IMR-90 (cell line): ENCODE measurements around the gene MEIS2. TPM values are rescaled to one million over a fixed set of nuclear protein-coding genes. Genes with fewer than 3 reads are reported as not detected.

ENCODE experiments used
- ATAC-seq: fragments of 200-7000 bp; cut with Tn5 transposase; 2 replicates; pipeline ENCODE4 v1.9.1; 2020; ENCODE audit warnings: low read depth, mild to moderate bottlenecking, moderate library complexity
- BruUV-seq: library from RNA; stranded (reverse); fragments of 400-500 nt; replicated peaks from 2 replicates; lab custom pipeline; 2021; lab: Mats Ljungman, UMichigan
- CTCF ChIA-PET: fragments of 300-600 bp; formaldehyde crosslinking; extraction: SDS; loops from one replicate; lab custom pipeline; 2021; ENCODE audit warnings: antibody characterized with exemption; lab: Yijun Ruan, JAX
- POLR2A ChIA-PET: fragments of 300-600 bp; sonication (Branson Sonifier 250); formaldehyde crosslinking; loops from one replicate; lab custom pipeline; 2022; ENCODE audit warnings: antibody characterized with exemption; ENCODE audit not compliant: unreplicated experiment; lab: Charles Lee
- DNase-seq: peaks from one replicate; pipeline ENCODE4 v3.0.0; 2013
- H2AFZ ChIP-seq: replicated peaks from 2 replicates; pipeline ENCODE3; 2013; ENCODE audit warnings: low read length, mild to moderate bottlenecking; ENCODE audit not compliant: poor library complexity
- H2AK5ac ChIP-seq: 2 replicates; pipeline ENCODE4 v1.6.1; 2013; ENCODE audit warnings: low read depth, low read length, inconsistent platforms
- H2AK9ac ChIP-seq: replicated peaks from 2 replicates; pipeline ENCODE3; 2013; ENCODE audit warnings: mild to moderate bottlenecking, low read depth, low read length, moderate library complexity; ENCODE audit not compliant: poor library complexity
- H2BK120ac ChIP-seq: 2 replicates; pipeline ENCODE4 v1.6.1; 2013; ENCODE audit warnings: low read depth, low read length, inconsistent platforms
- H2BK15ac ChIP-seq: 3 replicates; pipeline ENCODE4 v1.6.1; 2013; ENCODE audit warnings: low read depth, low read length, inconsistent platforms
- H2BK20ac ChIP-seq: 2 replicates; pipeline ENCODE4 v1.6.1; 2013; ENCODE audit warnings: low read depth, mild to moderate bottlenecking, inconsistent platforms, low read length, moderate library complexity
- H2BK5ac ChIP-seq: 2 replicates; pipeline ENCODE4 v1.6.1; 2013; ENCODE audit warnings: mild to moderate bottlenecking, low read depth, low read length, inconsistent platforms; ENCODE audit not compliant: poor library complexity, severe bottlenecking
- H3K14ac ChIP-seq: replicated peaks from 2 replicates; pipeline ENCODE4 v1.6.1; 2013; ENCODE audit warnings: low read depth, low read length, inconsistent platforms
- H3K18ac ChIP-seq: 2 replicates; pipeline ENCODE4 v1.6.1; 2013; ENCODE audit warnings: low read depth, low read length, control low read depth
- H3K23ac ChIP-seq: 2 replicates; pipeline ENCODE4 v1.6.1; 2013; ENCODE audit warnings: low read depth, low read length, inconsistent platforms
- H3K27ac ChIP-seq: 2 replicates; pipeline ENCODE4 v1.5.1; 2013; ENCODE audit warnings: mild to moderate bottlenecking, control low read depth, low read length; ENCODE audit not compliant: insufficient read depth
- H3K27me3 ChIP-seq: 2 replicates; pipeline ENCODE4 v1.6.1; 2013; ENCODE audit warnings: low read length; ENCODE audit not compliant: control insufficient read depth, insufficient read depth
- H3K36me3 ChIP-seq: 2 replicates; pipeline ENCODE4 v1.6.1; 2013; ENCODE audit warnings: low read length, mixed read lengths; ENCODE audit not compliant: control insufficient read depth, insufficient read depth
- H3K4ac ChIP-seq: 2 replicates; pipeline ENCODE4 v1.6.1; 2013; ENCODE audit warnings: low read depth, low read length, inconsistent platforms
- H3K4me1 ChIP-seq: 2 replicates; pipeline ENCODE4 v1.6.1; 2013; ENCODE audit warnings: low read length, mixed read lengths; ENCODE audit not compliant: control insufficient read depth, insufficient read depth
- H3K4me2 ChIP-seq: 2 replicates; pipeline ENCODE4 v1.6.1; 2013; ENCODE audit warnings: low read depth, mild to moderate bottlenecking, control low read depth, low read length, moderate library complexity
- H3K4me3 ChIP-seq: 2 replicates; pipeline ENCODE4 v1.5.1; 2013; ENCODE audit warnings: low read depth, mild to moderate bottlenecking, control low read depth, low read length, moderate library complexity; ENCODE audit not compliant: insufficient read depth
- H3K56ac ChIP-seq: 2 replicates; pipeline ENCODE4 v1.6.1; 2013; ENCODE audit warnings: low read length, inconsistent platforms; ENCODE audit not compliant: insufficient read depth; ENCODE audit errors: extremely low read depth
- H3K79me1 ChIP-seq, 2 experiments: 2 replicates each; pipeline ENCODE4 v1.6.1; 2013; ENCODE audit warnings: low read length in 2 of 2, inconsistent platforms in 1 of 2, low read depth in 1 of 2
- H3K9ac ChIP-seq: 2 replicates; pipeline ENCODE4 v1.6.1; 2013; ENCODE audit warnings: low read depth, low read length, control low read depth
- H3K9me1 ChIP-seq: 2 replicates; pipeline ENCODE4 v1.6.1; 2013; ENCODE audit warnings: low read length, inconsistent platforms; ENCODE audit not compliant: insufficient read depth
- H3K9me3 ChIP-seq: 2 replicates; pipeline ENCODE4 v1.6.1; 2013; ENCODE audit warnings: low read length; ENCODE audit not compliant: control insufficient read depth, insufficient read depth
- H4K20me1 ChIP-seq: 2 replicates; pipeline ENCODE4 v1.6.1; 2013; ENCODE audit warnings: low read length, inconsistent platforms; ENCODE audit not compliant: insufficient read depth
- H4K5ac ChIP-seq: 2 replicates; pipeline ENCODE4 v1.6.1; 2013; ENCODE audit warnings: mild to moderate bottlenecking, low read depth, low read length, control low read depth
- H4K8ac ChIP-seq, 2 experiments: 2 replicates each; pipeline ENCODE4 v1.6.1; 2013; ENCODE audit warnings: low read depth in 2 of 2, low read length in 2 of 2, control low read depth in 1 of 2, inconsistent platforms in 1 of 2
- H4K91ac ChIP-seq: 2 replicates; pipeline ENCODE4 v1.6.1; 2013; ENCODE audit warnings: low read depth, low read length, inconsistent platforms; ENCODE audit not compliant: insufficient read depth
- BHLHE40 ChIP-seq: fragments of 150-350 bp; IDR thresholded peaks from 2 replicates; pipeline ENCODE4 v1.6.1; 2016; ENCODE audit warnings: mild to moderate bottlenecking, low read depth, low read length
- CEBPB ChIP-seq: IDR thresholded peaks from 2 replicates; pipeline ENCODE4 v1.6.1; 2012; ENCODE audit warnings: low read depth, low read length, improper control_type of control experiment
- CHD1 ChIP-seq: IDR thresholded peaks from 2 replicates; pipeline ENCODE4 v1.6.1; 2012; ENCODE audit warnings: low read depth, low read length, improper control_type of control experiment
- MAFK ChIP-seq: IDR thresholded peaks from 2 replicates; pipeline ENCODE4 v1.6.1; 2012; ENCODE audit warnings: low read depth, low read length, improper control_type of control experiment
- NFE2L2 ChIP-seq: fragments of 150-350 bp; IDR thresholded peaks from 2 replicates; pipeline ENCODE4 v1.6.1; 2016; ENCODE audit warnings: low read depth, mild to moderate bottlenecking, low read length
- POLR2A ChIP-seq: IDR thresholded peaks from 2 replicates; pipeline ENCODE4 v1.6.1; 2012; ENCODE audit warnings: mild to moderate bottlenecking, low read depth, low read length
- RAD21 ChIP-seq: IDR thresholded peaks from 2 replicates; pipeline ENCODE4 v1.6.1; 2012; ENCODE audit warnings: low read length, improper control_type of control experiment
- SMC3 ChIP-seq: fragments of 150-350 bp; IDR thresholded peaks from 2 replicates; pipeline ENCODE4 v1.6.1; 2016; ENCODE audit warnings: low read depth, mild to moderate bottlenecking, antibody characterized with exemption, low read length, moderate library complexity
- USF2 ChIP-seq: fragments of 150-350 bp; IDR thresholded peaks from 2 replicates; pipeline ENCODE4 v1.6.1; 2017; ENCODE audit warnings: mild to moderate bottlenecking, antibody characterized with exemption, low read length, low read depth
- WGBS, 2 experiments: methylation state at CpG; one replicate each; pipeline versions ENCODE4 v1.1.5 to v1.1.7; 2013; ENCODE audit warnings: missing lambda C conversion rate in 2 of 2; ENCODE audit not compliant: insufficient read length in 1 of 2; ENCODE audit errors: extremely low coverage in 2 of 2; 5-methylcytosine and 5-hydroxymethylcytosine counted together
- dilution Hi-C: fragments of 300-500 bp; cut with HindIII; formaldehyde crosslinking; loops from one replicate; pipeline ENCODE4 v1.14.3; 2018; ENCODE audit warnings: low sequenced_read_pairs; ENCODE audit not compliant: unreplicated experiment
- in situ Hi-C: fragments of 300-500 bp; cut with MboI; formaldehyde crosslinking; loops from 3 replicates; pipeline ENCODE4 v1.14.3; 2019; ENCODE audit warnings: low sequenced_read_pairs, inconsistent platforms, mixed read lengths
- intact Hi-C: fragments of 100-400 bp; cut with micrococcal nuclease; formaldehyde crosslinking; loops from 2 replicates; pipeline ENCODE4 v1.10.0; 2022
- polyA plus RNA-seq, 3 experiments: library from polyadenylated mRNA; depleted of rRNA; stranded (reverse); fragments of >200 nt; gene quantifications; 2 replicates each; pipeline ENCODE4 v1.2.3, GENCODE V29; 2012; ENCODE audit warnings: low replicate concordance in 1 of 3
- total RNA-seq: library from RNA; depleted of rRNA; stranded (reverse); fragments of >200 nt; gene quantifications from 2 replicates; pipeline ENCODE4 v1.2.3, GENCODE V29; 2012
- TF ChIP-seq, protein P1 (sequence below): conservative IDR thresholded peaks from 2 replicates; pipeline ENCODE4 v1.5.1; 2012; ENCODE audit warnings: mild to moderate bottlenecking, low read depth, low read length, improper control_type of control experiment

MEIS2 gene
- total and polyA plus RNA-seq, 2 of the 4 experiments (the other 2 are of a cell fraction) = 70.1 to 71.3 TPM

DNA sequence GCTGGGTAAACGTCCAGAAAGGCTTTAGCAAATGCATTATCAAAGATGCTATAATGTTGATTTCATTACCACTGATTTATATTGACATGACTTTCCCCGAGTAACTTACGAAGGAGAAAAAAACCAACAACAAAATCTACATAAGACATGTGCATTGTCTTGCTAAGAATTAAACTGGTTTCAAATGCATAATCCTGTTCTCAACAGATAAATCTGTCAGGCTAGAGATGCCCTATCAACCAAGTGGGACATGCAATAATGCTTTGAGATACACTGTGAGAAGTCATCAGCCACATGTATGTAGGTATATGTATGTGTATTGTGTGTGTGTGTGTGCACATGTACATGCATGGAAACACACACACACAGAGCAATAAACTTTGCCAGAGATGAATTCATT, 195.6 kb downstream of the MEIS2 start:
- Histone ChIP-seq H3K27me3 (no peaks in the 10 kb centered on the region), H3K4ac (no peak overlapping the region), H2BK120ac (no peak overlapping the region), H4K91ac (no peak overlapping the region), H3K27ac (no peak overlapping the region), H3K9me3 (no peaks in the 10 kb centered on the region), H2AFZ (no peak overlapping the region), H4K20me1 (no peaks in the 10 kb centered on the region), H4K8ac (no peak overlapping the region), H2BK20ac (no peak overlapping the region), H3K14ac (no peak overlapping the region), H3K9me1 (no peaks in the 10 kb centered on the region), H2AK5ac (no peak overlapping the region), H3K18ac (no peak overlapping the region), H3K56ac (no peak overlapping the region), H2AK9ac (no peak overlapping the region), H3K79me1 (peaks cover 11 to 38% of the 10 kb centered on the region in 2 experiments; a peak in 3 of 4 replicates), H3K4me1 (peaks cover 4% of the 10 kb centered on the region), H3K4me2 (no peak overlapping the region), H2BK5ac (no peak overlapping the region), H3K36me3 (no peaks in the 10 kb centered on the region), H3K9ac (no peak overlapping the region), H3K23ac (no peak overlapping the region), H2BK15ac (no peak overlapping the region), H3K4me3 (no peak overlapping the region), H4K5ac (no peak overlapping the region)
- no TSS peak for BruUV-seq
- ATAC-seq = no peak
- intact Hi-C loops = no loop called here
- TF ChIP-seq POLR2A (no peak), BHLHE40 (no peak), CEBPB (no peak), MAFK (no peak), NFE2L2 (no peak), RAD21 (no peak), CHD1 (no peak), SMC3 (no peak), USF2 (no peak)
- TF ChIP-seq, protein P1, sequence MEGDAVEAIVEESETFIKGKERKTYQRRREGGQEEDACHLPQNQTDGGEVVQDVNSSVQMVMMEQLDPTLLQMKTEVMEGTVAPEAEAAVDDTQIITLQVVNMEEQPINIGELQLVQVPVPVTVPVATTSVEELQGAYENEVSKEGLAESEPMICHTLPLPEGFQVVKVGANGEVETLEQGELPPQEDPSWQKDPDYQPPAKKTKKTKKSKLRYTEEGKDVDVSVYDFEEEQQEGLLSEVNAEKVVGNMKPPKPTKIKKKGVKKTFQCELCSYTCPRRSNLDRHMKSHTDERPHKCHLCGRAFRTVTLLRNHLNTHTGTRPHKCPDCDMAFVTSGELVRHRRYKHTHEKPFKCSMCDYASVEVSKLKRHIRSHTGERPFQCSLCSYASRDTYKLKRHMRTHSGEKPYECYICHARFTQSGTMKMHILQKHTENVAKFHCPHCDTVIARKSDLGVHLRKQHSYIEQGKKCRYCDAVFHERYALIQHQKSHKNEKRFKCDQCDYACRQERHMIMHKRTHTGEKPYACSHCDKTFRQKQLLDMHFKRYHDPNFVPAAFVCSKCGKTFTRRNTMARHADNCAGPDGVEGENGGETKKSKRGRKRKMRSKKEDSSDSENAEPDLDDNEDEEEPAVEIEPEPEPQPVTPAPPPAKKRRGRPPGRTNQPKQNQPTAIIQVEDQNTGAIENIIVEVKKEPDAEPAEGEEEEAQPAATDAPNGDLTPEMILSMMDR = no peak
- ChIA-PET CTCF (no interaction called here), POLR2A (no interaction called here)
- no peak for DNase-seq
- dilution Hi-C loops = no loop called here
- no CpG with 5 or more reads among the region's 3 CpGs for WGBS, 2 experiments
- in situ Hi-C loops = no loop called here
